ENCODE results near the gene PCDHA5.
"Not testable (repeated sequence)": the region's sequence is repeated elsewhere in the genome, so short reads cannot be mapped to it uniquely, and the experiment has no call there.

The PCDHA5 gene

GRCh38 chr5:140823475-140823874, 2.1 kb downstream of the PCDHA5 start:
- DNase-seq (ENCODE audit: low read depth) = no peak

GRCh38 chr5:140827704-140828361, 6.4 kb downstream of the PCDHA5 start, which contains the start of gene PCDHA6:
Gene PCDHA6, plus strand, starts transcription at chr5:140827960. Its CDS starts 132 bp downstream, at chr5:140828092.
- DNase-seq (ENCODE audit: low read depth) = no peak

GRCh38 chr5:140828362-140828737, 6.9 kb downstream of the PCDHA5 start:
- DNase-seq (ENCODE audit: low read depth) = no peak

GRCh38 chr5:140829511-140830501, 8.4 kb downstream of the PCDHA5 start:
- not testable (repeated sequence) for DNase-seq (ENCODE audit: low read depth)

GRCh38 chr5:140833993-140834392, 12.6 kb downstream of the PCDHA5 start, which contains the start of gene PCDHA7:
Gene PCDHA7, plus strand, starts transcription at chr5:140834269. Its CDS starts 115 bp downstream, at chr5:140834384.
- DNase-seq (ENCODE audit: low read depth) = no peak

GRCh38 chr5:140834439-140835008, 13.1 kb downstream of the PCDHA5 start:
- DNase-seq (ENCODE audit: low read depth) = not testable (repeated sequence)

- no peak for DNase-seq (ENCODE audit: low read depth)
These were observed 14.5 kb downstream of the PCDHA5 start for GRCh38 chr5:140835622-140836510.

GRCh38 chr5:140840978-140841962, 19.9 kb downstream of the PCDHA5 start, which contains the start of gene PCDHA8:
Gene PCDHA8, plus strand, starts transcription at chr5:140841187. Its CDS starts 135 bp downstream, at chr5:140841322.
- DNase-seq (ENCODE audit: low read depth) = no peak

GRCh38 chr5:140842798-140843733, 21.7 kb downstream of the PCDHA5 start:
- DNase-seq (ENCODE audit: low read depth) = no peak

- not testable (repeated sequence) for DNase-seq (ENCODE audit: low read depth)
These were observed 27.0 kb downstream of the PCDHA5 start, which contains the start of gene PCDHA9 for GRCh38 chr5:140848139-140849102. Gene PCDHA9, plus strand, starts transcription at chr5:140848382. Its CDS starts 114 bp downstream, at chr5:140848496.

GRCh38 chr5:140849831-140850634, 28.6 kb downstream of the PCDHA5 start:
- not testable (repeated sequence) for DNase-seq (ENCODE audit: low read depth)

- no peak for DNase-seq (ENCODE audit: low read depth)
These were observed 34.6 kb downstream of the PCDHA5 start, which contains the start of gene PCDHA10 for GRCh38 chr5:140855772-140856674. Gene PCDHA10, plus strand, starts transcription at chr5:140855897. Its CDS starts 152 bp downstream, at chr5:140856049.

GRCh38 chr5:140857177-140857986, 36.0 kb downstream of the PCDHA5 start:
- no peak for DNase-seq (ENCODE audit: low read depth)

GRCh38 chr5:140857987-140858240, 36.5 kb downstream of the PCDHA5 start:
- DNase-seq (ENCODE audit: low read depth) = no peak
